ENCODE measurements around the gene ALPP.
"Not testable (repeated sequence)": the region's sequence is repeated elsewhere in the genome, so short reads cannot be mapped to it uniquely, and the experiment has no call there.

- TF ChIP-seq, protein P1, sequence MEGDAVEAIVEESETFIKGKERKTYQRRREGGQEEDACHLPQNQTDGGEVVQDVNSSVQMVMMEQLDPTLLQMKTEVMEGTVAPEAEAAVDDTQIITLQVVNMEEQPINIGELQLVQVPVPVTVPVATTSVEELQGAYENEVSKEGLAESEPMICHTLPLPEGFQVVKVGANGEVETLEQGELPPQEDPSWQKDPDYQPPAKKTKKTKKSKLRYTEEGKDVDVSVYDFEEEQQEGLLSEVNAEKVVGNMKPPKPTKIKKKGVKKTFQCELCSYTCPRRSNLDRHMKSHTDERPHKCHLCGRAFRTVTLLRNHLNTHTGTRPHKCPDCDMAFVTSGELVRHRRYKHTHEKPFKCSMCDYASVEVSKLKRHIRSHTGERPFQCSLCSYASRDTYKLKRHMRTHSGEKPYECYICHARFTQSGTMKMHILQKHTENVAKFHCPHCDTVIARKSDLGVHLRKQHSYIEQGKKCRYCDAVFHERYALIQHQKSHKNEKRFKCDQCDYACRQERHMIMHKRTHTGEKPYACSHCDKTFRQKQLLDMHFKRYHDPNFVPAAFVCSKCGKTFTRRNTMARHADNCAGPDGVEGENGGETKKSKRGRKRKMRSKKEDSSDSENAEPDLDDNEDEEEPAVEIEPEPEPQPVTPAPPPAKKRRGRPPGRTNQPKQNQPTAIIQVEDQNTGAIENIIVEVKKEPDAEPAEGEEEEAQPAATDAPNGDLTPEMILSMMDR (IDR thresholded peaks at IDR 0.05; ENCODE audit: borderline replicate concordance, extremely low read depth, low read length, poor library complexity, severe bottlenecking): peak; percentile 58
- TF ChIP-seq EZH2 (IDR thresholded peaks at IDR 0.05; ENCODE audit: borderline replicate concordance, low read depth, low read length, severe bottlenecking): not testable (repeated sequence)
Observed at GRCh38 chr2:232335206-232335858, 43.2 kb upstream of the ALPP start.
